CD8-positive, alpha-beta memory T cell (primary cell): ENCODE data around the gene RNU1-3. TPM values are rescaled to one million over a fixed set of nuclear protein-coding genes. Genes with fewer than 3 reads are reported as not detected.
"Not testable (repeated sequence)": the region's sequence is repeated elsewhere in the genome, so short reads cannot be mapped to it uniquely, and the experiment has no call there.

Experiments used
- CTCF ChIA-PET: fragments of 350-600 bp; sonication (Branson Sonifier 250); formaldehyde crosslinking; loops from one replicate; lab custom pipeline; 2021; ENCODE audit warnings: antibody characterized with exemption; lab: Charles Lee
- POLR2A ChIA-PET: fragments of 350-600 bp; sonication (Branson Sonifier 250); formaldehyde crosslinking; loops from one replicate; lab custom pipeline; 2021; ENCODE audit warnings: antibody characterized with exemption; lab: Charles Lee
- DNase-seq, 5 donors: peaks; one replicate each; pipeline versions ENCODE4 v3.0.0 to v3.0.0-alpha.2; 2020 to 2022; ENCODE audit warnings: mixed read lengths in 1 of 5
- H3K27ac ChIP-seq: one replicate; pipeline ENCODE4 v1.7.0; 2013; ENCODE audit warnings: low read depth, mild to moderate bottlenecking, low read length, moderate library complexity
- H3K27me3 ChIP-seq: 2 replicates; pipeline ENCODE4 v1.7.0; 2013; ENCODE audit warnings: low read length, mild to moderate bottlenecking; ENCODE audit not compliant: insufficient read depth, poor library complexity, severe bottlenecking
- H3K36me3 ChIP-seq: 2 replicates; pipeline ENCODE4 v1.7.0; 2013; ENCODE audit warnings: mild to moderate bottlenecking, low read length, moderate library complexity; ENCODE audit not compliant: insufficient read depth
- H3K4me1 ChIP-seq: 2 replicates; pipeline ENCODE4 v1.7.0; 2013; ENCODE audit warnings: mild to moderate bottlenecking, low read length, moderate library complexity; ENCODE audit not compliant: insufficient read depth
- H3K4me3 ChIP-seq: 2 replicates; pipeline ENCODE4 v1.7.0; 2013; ENCODE audit warnings: mild to moderate bottlenecking, low read length
- H3K9me3 ChIP-seq: 2 replicates; pipeline ENCODE4 v1.7.0; 2013; ENCODE audit warnings: mild to moderate bottlenecking, low read length
- H3K27ac Mint-ChIP-seq, 8 donors: one replicate each; pipeline ENCODE4 v1.8.0; 2020 to 2021; ENCODE audit warnings: mixed read lengths in 8 of 8, mild to moderate bottlenecking in 6 of 8, inconsistent platforms in 3 of 8, moderate library complexity in 3 of 8
- H3K27me3 Mint-ChIP-seq, 2 donors: one replicate each; pipeline ENCODE4 v1.8.0; 2020 to 2021; ENCODE audit warnings: mixed read lengths in 2 of 2, mild to moderate bottlenecking in 1 of 2, moderate library complexity in 1 of 2
- H3K36me3 Mint-ChIP-seq, 3 donors: one replicate each; pipeline ENCODE4 v1.8.0; 2020 to 2021; ENCODE audit warnings: mixed read lengths in 3 of 3, inconsistent platforms in 1 of 3, mild to moderate bottlenecking in 1 of 3
- H3K4me1 Mint-ChIP-seq, 3 donors: one replicate each; pipeline ENCODE4 v1.8.0; 2020 to 2021; ENCODE audit warnings: mixed read lengths in 3 of 3, inconsistent platforms in 1 of 3, mild to moderate bottlenecking in 1 of 3
- H3K4me3 Mint-ChIP-seq, 7 donors: one replicate each; pipeline ENCODE4 v1.8.0; 2020 to 2021; ENCODE audit warnings: mixed read lengths in 7 of 7, mild to moderate bottlenecking in 6 of 7, moderate library complexity in 4 of 7, inconsistent platforms in 2 of 7
- H3K9me3 Mint-ChIP-seq, 5 donors: one replicate each; pipeline ENCODE4 v1.8.0; 2020 to 2022; ENCODE audit warnings: mixed read lengths in 5 of 5, mild to moderate bottlenecking in 3 of 5, moderate library complexity in 2 of 5, inconsistent platforms in 1 of 5
- polyA plus RNA-seq: library from polyadenylated mRNA; unstranded; fragments of 300-500 nt; fragmentation: Illumina TruSeq; gene quantifications from one replicate; pipeline ENCODE4 v1.2.3, GENCODE V29; 2021
- total RNA-seq, 2 experiments: library from RNA; stranded (reverse); gene quantifications; one replicate each; pipeline ENCODE4 v1.2.3, GENCODE V29; 2021

RNU1-3 gene
- total and polyA plus RNA-seq, 3 experiments from 2014 or later, result 1,293 to 1,300 TPM; not detected in 1

GRCh38 chr1:16645271-16646060, 21.3 kb downstream of the RNU1-3 start:
- not testable (repeated sequence) for H3K4me1 Mint-ChIP-seq, H3K27ac Mint-ChIP-seq, H3K36me3 ChIP-seq, H3K36me3 Mint-ChIP-seq, H3K9me3 ChIP-seq, H3K27me3 ChIP-seq, H3K4me3 Mint-ChIP-seq, H3K9me3 Mint-ChIP-seq, H3K27me3 Mint-ChIP-seq
- H3K4me3 ChIP-seq, result peak overlapping the region; percentile 77
- CTCF ChIA-PET, result interaction anchor here (1.3 to 1.5 kb wide), 4 partner anchors 13 to 62 kb away, joined by 3 to 6 read pairs (median 3); no protein-coding TSS in a partner anchor
- peak in 3 of 5 donors; percentile 7 to 53 (median 11) for DNase-seq
- peaks cover 35% of the 10 kb centered on the region for H3K4me1 ChIP-seq
- H3K27ac ChIP-seq, result peak overlapping the region; percentile 88
- POLR2A ChIA-PET, result interaction anchor here (0.6 kb wide), 1 partner anchor 258 kb away, joined by 4 read pairs; no protein-coding TSS in a partner anchor

GRCh38 chr1:16644482-16645270, 22.1 kb downstream of the RNU1-3 start:
- not testable (repeated sequence) for H3K4me1 Mint-ChIP-seq, H3K9me3 Mint-ChIP-seq, H3K36me3 Mint-ChIP-seq, H3K36me3 ChIP-seq, H3K27me3 ChIP-seq, H3K9me3 ChIP-seq, H3K4me3 Mint-ChIP-seq, H3K27me3 Mint-ChIP-seq, H3K27ac Mint-ChIP-seq
- peak overlapping the region; percentile 88 for H3K27ac ChIP-seq
- H3K4me3 ChIP-seq, result peak overlapping the region; percentile 77
- POLR2A ChIA-PET, result interaction anchor here (0.6 kb wide), 1 partner anchor 9 kb away, joined by 3 read pairs; no protein-coding TSS in a partner anchor
- DNase-seq, result peak; percentile 99 to 100 (median 99)
- peaks cover 35% of the 10 kb centered on the region for H3K4me1 ChIP-seq
- CTCF ChIA-PET, result interaction anchor here (1.2 to 1.5 kb wide), 5 partner anchors 12 to 63 kb away, joined by 3 to 6 read pairs (median 3); no protein-coding TSS in a partner anchor

- Histone ChIP-seq H3K27ac (peak overlapping the region; percentile 88), H3K36me3 (no peaks in the 10 kb centered on the region), H3K4me1 (peaks cover 35% of the 10 kb centered on the region), H3K9me3 (no peaks in the 10 kb centered on the region), H3K27me3 (no peaks in the 10 kb centered on the region), H3K4me3 (peak overlapping the region; percentile 77)
- H3K4me1 Mint-ChIP-seq, result peaks cover 0 to 5% (median 4%) of the 10 kb centered on the region in 3 donors
- ChIA-PET POLR2A (interaction anchor here (0.6 kb wide), 1 partner anchor 8 kb away, joined by 3 read pairs; no protein-coding TSS in a partner anchor), CTCF (interaction anchor here (1.2 to 1.5 kb wide), 5 partner anchors 11 to 63 kb away, joined by 3 to 6 read pairs (median 3); no protein-coding TSS in a partner anchor)
- H3K4me3 Mint-ChIP-seq, result no peak overlapping the region
- H3K27me3 Mint-ChIP-seq, result no peaks in the 10 kb centered on the region
- no peaks in the 10 kb centered on the region for H3K36me3 Mint-ChIP-seq
- no peak overlapping the region for H3K27ac Mint-ChIP-seq
- DNase-seq, result no peak
- H3K9me3 Mint-ChIP-seq, result no peaks in the 10 kb centered on the region
Measured at GRCh38 chr1:16644193-16644481, 22.6 kb downstream of the RNU1-3 start.

- CTCF ChIA-PET, result interaction anchor here (1.2 to 1.5 kb wide), 5 partner anchors 11 to 64 kb away, joined by 3 to 6 read pairs (median 3); no protein-coding TSS in a partner anchor
Measured at GRCh38 chr1:16643476-16644192, 23.1 kb downstream of the RNU1-3 start.

GRCh38 chr1:16643001-16643411, 23.7 kb downstream of the RNU1-3 start:
- H3K27ac Mint-ChIP-seq, H3K36me3 ChIP-seq, H3K27me3 ChIP-seq, H3K9me3 Mint-ChIP-seq, POLR2A ChIA-PET, CTCF ChIA-PET, H3K9me3 ChIP-seq, H3K4me3 Mint-ChIP-seq, H3K36me3 Mint-ChIP-seq, H3K27me3 Mint-ChIP-seq, H3K4me1 Mint-ChIP-seq: not testable (repeated sequence)
- Histone ChIP-seq H3K27ac (peak overlapping the region; percentile 88), H3K4me3 (peak overlapping the region; percentile 77), H3K4me1 (peaks cover 35% of the 10 kb centered on the region)
- peak in 3 of 5 donors; percentile 3 to 58 (median 19) for DNase-seq

More at GRCh38 chr1:16643476-16644192, 23.1 kb downstream of the RNU1-3 start:
- H3K9me3 Mint-ChIP-seq, H3K36me3 ChIP-seq, H3K4me1 Mint-ChIP-seq, H3K27me3 Mint-ChIP-seq, H3K36me3 Mint-ChIP-seq, H3K4me3 Mint-ChIP-seq, H3K27me3 ChIP-seq, H3K9me3 ChIP-seq, H3K27ac Mint-ChIP-seq: not testable (repeated sequence)
- Histone ChIP-seq H3K4me1 (peaks cover 35% of the 10 kb centered on the region), H3K27ac (peak overlapping the region; percentile 88), H3K4me3 (peak overlapping the region; percentile 77)
- POLR2A ChIA-PET, result interaction anchor here (0.6 kb wide), 1 partner anchor 8 kb away, joined by 3 read pairs; no protein-coding TSS in a partner anchor
- DNase-seq, result peak in 3 of 5 donors; percentile 5 to 50 (median 6)

- peak in 2 of 5 donors; percentile 0 to 42 for DNase-seq
- H3K4me3 ChIP-seq, H3K9me3 Mint-ChIP-seq, H3K4me1 Mint-ChIP-seq, H3K9me3 ChIP-seq, POLR2A ChIA-PET, H3K27ac ChIP-seq, H3K27me3 ChIP-seq, H3K27me3 Mint-ChIP-seq, H3K36me3 ChIP-seq, H3K36me3 Mint-ChIP-seq: not testable (repeated sequence)
- peak overlapping the region in 3 of 7 donors; percentile 10 to 32 (median 22) for H3K4me3 Mint-ChIP-seq
- H3K27ac Mint-ChIP-seq, result peak overlapping the region in 1 of 8 donors; percentile 24
- H3K4me1 ChIP-seq, result peaks cover 35% of the 10 kb centered on the region
- CTCF ChIA-PET, result interaction anchor here (1.8 kb wide), 1 partner anchor 67 kb away, joined by 5 read pairs; no protein-coding TSS in a partner anchor
Measured at GRCh38 chr1:16642025-16642966, 24.5 kb downstream of the RNU1-3 start.
